ENCODE data around the gene WNT10A.

Gene WNT10A

GRCh38 chr2:218878486-218878885 is 2.2 kb upstream of the WNT10A start:
- DNase-seq = no peak

GRCh38 chr2:218878926-218879761 is 1.5 kb upstream of the WNT10A start:
- DNase-seq = no peak

GRCh38 chr2:218879776-218880101 is 913 bp upstream of the WNT10A start:
- no peak for DNase-seq

GRCh38 chr2:218880859-218881594 is 375 bp downstream of the WNT10A start:
- DNase-seq = no peak

GRCh38 chr2:218881744-218882460 is 1.2 kb downstream of the WNT10A start:
- DNase-seq = no peak

GRCh38 chr2:218882461-218882816 is 1.8 kb downstream of the WNT10A start:
- no peak for DNase-seq

GRCh38 chr2:218882866-218883366 is 2.3 kb downstream of the WNT10A start:
- no peak for DNase-seq

- no peak for DNase-seq
Observed at GRCh38 chr2:218883491-218884490, 3.1 kb downstream of the WNT10A start.

- DNase-seq = no peak
Observed at GRCh38 chr2:218884519-218884918, 3.9 kb downstream of the WNT10A start.

GRCh38 chr2:218885981-218886947 is 5.6 kb downstream of the WNT10A start:
- no peak for DNase-seq

GRCh38 chr2:218887079-218887478 is 6.4 kb downstream of the WNT10A start:
- no peak for DNase-seq

- no peak for DNase-seq
Observed at GRCh38 chr2:218888341-218888740, 7.7 kb downstream of the WNT10A start.

GRCh38 chr2:218889937-218890336 is 9.3 kb downstream of the WNT10A start:
- no peak for DNase-seq

GRCh38 chr2:218890369-218890768 is 9.7 kb downstream of the WNT10A start:
- no peak for DNase-seq

GRCh38 chr2:218891275-218892135 is 10.9 kb downstream of the WNT10A start:
- no peak for DNase-seq

GRCh38 chr2:218892693-218893348 is 12.2 kb downstream of the WNT10A start:
- DNase-seq = peak; percentile 64 to 73

GRCh38 chr2:218893349-218894150 is 12.9 kb downstream of the WNT10A start:
- DNase-seq = no peak

GRCh38 chr2:218894151-218894879 is 13.7 kb downstream of the WNT10A start:
- DNase-seq = no peak

Data from stimulated activated CD4-positive, alpha-beta T cell treated with anti-CD3 and anti-CD28 coated beads, Interleukin-2, amount 100 ng/mL, for 48 hours (primary cell).